GM12878 (cell line): ENCODE data around the gene TOMM20L. TPM values are rescaled to one million over a fixed set of nuclear protein-coding genes. Genes with fewer than 3 reads are reported as not detected.
A peak's percentile ranks its signal among the peaks of the same experiment; 100 is the strongest.

Experiments used
- ATAC-seq: fragments of 200-7000 bp; cut with Tn5 transposase; 3 replicates; pipeline ENCODE4 v1.9.1; 2020; ENCODE audit warnings: mild to moderate bottlenecking, moderate library complexity
- BruUV-seq: library from RNA; stranded (reverse); fragments of 400-500 nt; replicated peaks from 2 replicates; lab custom pipeline; 2021; lab: Mats Ljungman, UMichigan
- CTCF ChIA-PET: fragments of 300-600 bp; sonication (Branson Sonifier 250); formaldehyde crosslinking; extraction: SDS; loops from one replicate; lab custom pipeline; 2021; ENCODE audit warnings: inconsistent platforms; lab: Yijun Ruan, JAX
- POLR2A ChIA-PET: fragments of 350-600 bp; formaldehyde crosslinking; extraction: SDS; loops from one replicate; lab custom pipeline; 2021; ENCODE audit warnings: inconsistent platforms; lab: Charles Lee
- RAD21 ChIA-PET: fragments of 300-600 bp; sonication (Branson Sonifier 250); formaldehyde crosslinking; loops from one replicate; lab custom pipeline; 2023; ENCODE audit warnings: antibody characterized with exemption; ENCODE audit not compliant: unreplicated experiment; lab: Charles Lee
- SMC1A ChIA-PET: fragments of 300-600 bp; sonication (Branson Sonifier 250); formaldehyde crosslinking; loops from one replicate; lab custom pipeline; 2023; ENCODE audit not compliant: unreplicated experiment, uncharacterized antibody; lab: Charles Lee
- DNase-seq: peaks from one replicate; pipeline ENCODE4 v3.0.0-alpha.2; 2011; ENCODE audit warnings: low read depth, low spot score
- FAIRE-seq: peaks from 3 replicates; lab custom pipeline; 2011; peaks lifted over from hg19 to GRCh38; lab: Jason Lieb, UNC
- H2AFZ ChIP-seq: 2 replicates; pipeline ENCODE4 v1.6.0; 2011; ENCODE audit warnings: low read depth, low read length, control low read depth; ENCODE audit not compliant: control insufficient read depth
- H3K27ac ChIP-seq: 2 replicates; pipeline ENCODE4 v1.5.1; 2011; ENCODE audit warnings: control low read depth; ENCODE audit not compliant: control insufficient read depth, insufficient read depth
- H3K27me3 ChIP-seq, 2 experiments: replicated peaks in 1 of 2; 2 replicates each; pipeline versions ENCODE4 v1.6.0 to v1.6.1; 2011; ENCODE audit warnings: low read length in 1 of 2; ENCODE audit not compliant: control insufficient read depth in 2 of 2, insufficient read depth in 2 of 2
- H3K36me3 ChIP-seq, 2 experiments: 2 replicates each; pipeline ENCODE4 v1.5.1; 2011; ENCODE audit warnings: low read length in 1 of 2; ENCODE audit not compliant: control insufficient read depth in 2 of 2, insufficient read depth in 2 of 2
- H3K4me1 ChIP-seq: 2 replicates; pipeline ENCODE4 v1.6.1; 2011; ENCODE audit warnings: mild to moderate bottlenecking, low read length, moderate library complexity, mixed read lengths; ENCODE audit not compliant: control insufficient read depth, insufficient read depth
- H3K4me2 ChIP-seq: 2 replicates; pipeline ENCODE4 v1.6.0; 2011; ENCODE audit warnings: control low read depth; ENCODE audit not compliant: control insufficient read depth, insufficient read depth
- H3K4me3 ChIP-seq: fragments of 200-600 bp; sonication (generic); 2 replicates; pipeline ENCODE4 v1.5.1; 2016
- H3K79me2 ChIP-seq: 2 replicates; pipeline ENCODE4 v1.6.0; 2011; ENCODE audit warnings: low read length; ENCODE audit not compliant: control insufficient read depth, insufficient read depth
- H3K9ac ChIP-seq: 2 replicates; pipeline ENCODE4 v1.8.0; 2011; ENCODE audit warnings: low read length, control low read depth, mixed read lengths; ENCODE audit not compliant: control insufficient read depth, insufficient read depth
- H3K9me3 ChIP-seq: replicated peaks from 3 replicates; pipeline ENCODE4 v1.5.1; 2011; ENCODE audit warnings: mild to moderate bottlenecking, low read length; ENCODE audit not compliant: control insufficient read depth, insufficient read depth
- H4K20me1 ChIP-seq: 2 replicates; pipeline ENCODE4 v1.6.0; 2011; ENCODE audit not compliant: control insufficient read depth, insufficient read depth
- ETV6 ChIP-seq, 2 experiments: fragments of 450-650 bp in 1 of 2; IDR thresholded peaks in 1 of 2; conservative IDR thresholded peaks in 1 of 2; 2 replicates each; pipeline ENCODE4 v1.6.1; 2014; ENCODE audit warnings: antibody characterized with exemption in 1 of 2, borderline replicate concordance in 1 of 2, low read depth in 1 of 2, mild to moderate bottlenecking in 1 of 2, moderate library complexity in 1 of 2
- JUNB ChIP-seq: IDR thresholded peaks from 2 replicates; pipeline ENCODE4 v1.6.1; 2016; ENCODE audit warnings: antibody characterized with exemption, mild to moderate bottlenecking
- NFYB ChIP-seq: IDR thresholded peaks from 2 replicates; pipeline ENCODE4 v1.6.1; 2011; ENCODE audit warnings: low read depth, mild to moderate bottlenecking, low read length, improper control_type of control experiment, moderate library complexity; ENCODE audit not compliant: insufficient read depth
- WRNIP1 ChIP-seq: IDR thresholded peaks from 2 replicates; pipeline ENCODE4 v1.6.1; 2011; ENCODE audit warnings: low read depth, low read length, improper control_type of control experiment, borderline replicate concordance
- WGBS: methylation state at CpG from one replicate; pipeline ENCODE4 v1.1.6; 2016; ENCODE audit warnings: low lambda C conversion rate; ENCODE audit not compliant: insufficient replicate concordance, insufficient coverage; ENCODE audit errors: missing lambda C conversion rate; 5-methylcytosine and 5-hydroxymethylcytosine counted together
- in situ Hi-C: fragments of 300-500 bp; cut with MboI; formaldehyde crosslinking; loops from 9 replicates; pipeline ENCODE4 v1.14.3; 2018; ENCODE audit warnings: mixed read lengths
- intact Hi-C: fragments of 100-400 bp; cut with micrococcal nuclease; formaldehyde crosslinking; loops from one replicate; pipeline ENCODE4 v1.14.2; 2022; ENCODE audit not compliant: unreplicated experiment
- polyA plus RNA-seq, 11 experiments: library from polyadenylated mRNA; depleted of rRNA in 4 of 11; unstranded in 6 of 11; stranded (reverse) in 5 of 11; fragments of >200 nt; fragmentation: Nextera tagmentation in 4 of 11; fragmentation: Illumina TruSeq in 1 of 11; extraction: Ambion mirVana in 4 of 11; extraction: Trizol in 1 of 11; gene quantifications; 1 replicate in 1 of 11; 2 replicates in 10 of 11; pipeline versions ENCODE4 v1.2.1 to v1.2.3, GENCODE V29; 2011 to 2016; ENCODE audit warnings: inconsistent platforms in 2 of 11, missing spikeins in 2 of 11, low read depth in 1 of 11
- total RNA-seq, 4 experiments: library from RNA; depleted of rRNA in 3 of 4; stranded (reverse); fragments of >200 nt in 3 of 4; fragmentation: Illumina TruSeq in 1 of 4; extraction: Trizol in 1 of 4; gene quantifications; 2 replicates each; pipeline versions ENCODE4 v1.2.1 to v1.2.3, GENCODE V29; 2013 to 2021
- TF ChIP-seq, protein P1 (sequence below): IDR thresholded peaks from 2 replicates; pipeline ENCODE4 v1.6.1; 2011; ENCODE audit warnings: borderline replicate concordance, low read depth, mild to moderate bottlenecking, moderate library complexity, low read length; ENCODE audit not compliant: insufficient read depth, poor library complexity, severe bottlenecking

The TOMM20L gene
- total and polyA plus RNA-seq, 10 of the 15 experiments (the other 5 are each of a cell fraction or from before 2014, with no cell fraction given) = 0.28 TPM; not detected in 9

DNA sequence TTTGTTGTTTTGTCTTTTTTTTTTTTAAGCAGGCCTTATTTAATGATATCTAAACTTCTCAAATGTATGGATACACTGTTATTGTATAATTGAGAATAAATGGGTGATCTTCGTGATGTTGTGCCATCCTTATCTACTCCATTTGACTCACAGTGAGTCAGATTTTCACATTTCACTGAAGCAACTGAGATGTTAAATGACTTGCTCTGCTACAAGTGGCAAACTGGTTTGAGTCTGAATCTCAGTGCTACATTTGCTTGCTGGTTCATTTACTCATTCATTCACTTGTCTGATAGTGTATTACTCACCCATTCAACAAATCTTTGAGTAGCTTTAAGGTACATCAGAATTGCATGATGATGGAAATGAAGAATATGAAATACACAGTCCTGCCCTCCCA lies 34.4 kb downstream of the TOMM20L start:
- ChIA-PET SMC1A (interaction anchor here (0.6 to 1.0 kb wide), 3 partner anchors 33 to 1884 kb away, joined by 3 read pairs; no protein-coding TSS in a partner anchor), RAD21 (interaction anchor here (0.9 kb wide), 1 partner anchor 132 kb away, joined by 4 read pairs; the partner anchor contains the start of gene ARID4A), POLR2A (interaction anchor here (0.6 kb wide), 1 partner anchor 9 kb away, joined by 3 read pairs; no protein-coding TSS in a partner anchor), CTCF (interaction anchor here (0.6 to 0.7 kb wide), 2 partner anchors 172 to 881 kb away, joined by 3 to 6 read pairs; no protein-coding TSS in a partner anchor)
- in situ Hi-C loops (no loop called here), intact Hi-C loops (no loop called here)
- Histone ChIP-seq H3K9ac (no peak overlapping the region), H3K4me3 (peak overlapping the region; percentile 97; the same call in 1 of the 2 replicates), H3K36me3 (0 out of 4 replicates have a peak, but pooled peaks cover 0 to 5% of the 10 kb centered on the region in 2 experiments), H3K4me1 (no peaks in the 10 kb centered on the region), H3K27ac (no peak overlapping the region), H4K20me1 (no peaks in the 10 kb centered on the region), H3K79me2 (peaks cover 42% of the 10 kb centered on the region), H2AFZ (no peak overlapping the region), H3K4me2 (peak overlapping the region; percentile 68; the same call in 1 of the 2 replicates)
- ATAC-seq (no peak), FAIRE-seq (no peak), DNase-seq (no peak)
- TF ChIP-seq WRNIP1 = no peak
- TF ChIP-seq, protein P1, sequence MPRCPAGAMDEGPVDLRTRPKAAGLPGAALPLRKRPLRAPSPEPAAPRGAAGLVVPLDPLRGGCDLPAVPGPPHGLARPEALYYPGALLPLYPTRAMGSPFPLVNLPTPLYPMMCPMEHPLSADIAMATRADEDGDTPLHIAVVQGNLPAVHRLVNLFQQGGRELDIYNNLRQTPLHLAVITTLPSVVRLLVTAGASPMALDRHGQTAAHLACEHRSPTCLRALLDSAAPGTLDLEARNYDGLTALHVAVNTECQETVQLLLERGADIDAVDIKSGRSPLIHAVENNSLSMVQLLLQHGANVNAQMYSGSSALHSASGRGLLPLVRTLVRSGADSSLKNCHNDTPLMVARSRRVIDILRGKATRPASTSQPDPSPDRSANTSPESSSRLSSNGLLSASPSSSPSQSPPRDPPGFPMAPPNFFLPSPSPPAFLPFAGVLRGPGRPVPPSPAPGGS = peak; percentile 60
- no peak for TF ChIP-seq JUNB
- TF ChIP-seq NFYB = no peak
- TF ChIP-seq, all 136 proteins: peak for 1
- no TSS peak for BruUV-seq
- no peaks in the 10 kb centered on the region for H3K9me3 ChIP-seq
- H3K27me3 ChIP-seq = no peaks in the 10 kb centered on the region
- 6% methylated on average over 1 of the region's 1 CpG for WGBS

DNA sequence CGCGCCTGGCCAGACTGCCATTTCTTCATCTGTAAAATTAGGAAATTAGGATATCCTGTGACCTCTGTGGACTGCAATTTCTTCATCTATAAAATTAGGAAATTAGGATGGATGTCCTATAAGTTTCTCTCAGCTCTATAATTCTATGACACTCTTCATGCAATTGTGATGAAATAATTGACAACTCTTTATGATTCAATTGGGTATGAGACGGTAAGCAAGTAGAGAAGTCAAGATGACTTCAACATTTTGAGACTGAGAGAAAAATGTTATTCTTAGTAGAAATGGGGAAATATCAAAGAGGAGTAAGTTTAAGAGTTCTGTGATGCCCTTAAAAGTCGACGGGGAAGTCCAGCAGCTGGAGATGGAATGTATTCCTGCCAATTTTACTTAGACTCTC lies 43.7 kb downstream of the TOMM20L start:
- intact Hi-C loops = no loop called here
- TF ChIP-seq ETV6 (conservative IDR thresholded peaks at IDR 0.05 in 1 of 2, IDR thresholded peaks at IDR 0.05 in 1 of 2; ENCODE audit: borderline replicate concordance in 1 of 2, low read depth in 1 of 2) = no peak
- Histone ChIP-seq H3K4me2 (no peak overlapping the region), H3K9me3 (no peaks in the 10 kb centered on the region), H3K9ac (no peak overlapping the region), H3K79me2 (no peaks in the 10 kb centered on the region), H3K4me3 (no peak overlapping the region), H3K27ac (no peak overlapping the region), H3K4me1 (no peaks in the 10 kb centered on the region), H4K20me1 (no peaks in the 10 kb centered on the region), H3K36me3 (peaks cover 0 to 6% of the 10 kb centered on the region in 2 experiments), H2AFZ (no peak overlapping the region), H3K27me3 (no peaks in the 10 kb centered on the region)
- 79% methylated on average over 5 of the region's 5 CpGs for WGBS
- RAD21 ChIA-PET = no interaction called here
- SMC1A ChIA-PET = no interaction called here
- CTCF ChIA-PET = no interaction called here
- ATAC-seq (no peak), FAIRE-seq (no peak), DNase-seq (no peak)
- in situ Hi-C loops = no loop called here
- POLR2A ChIA-PET = no interaction called here
- no TSS peak for BruUV-seq
